ENCODE data around the gene GMDS. TPM values are rescaled to one million over a fixed set of nuclear protein-coding genes. Genes with fewer than 3 reads are reported as not detected.

Gene GMDS
- total RNA-seq, 1 experiment from 2014 or later, result 27.6 TPM

GRCh38 chr6:1817033-1817761, 428.2 kb downstream of the GMDS start:
- Histone ChIP-seq H2BK15ac (ENCODE audit: low read depth, low read length) (no peak overlapping the region), H3K4ac (ENCODE audit: low read depth, low read length) (no peak overlapping the region), H3K27ac (ENCODE audit: insufficient read length, low read depth, low read length) (no peak overlapping the region), H4K20me1 (ENCODE audit: control insufficient read depth, insufficient read depth, insufficient read length) (no peaks in the 10 kb centered on the region), H2AFZ (ENCODE audit: low read length) (no peak overlapping the region), H3K14ac (ENCODE audit: insufficient read depth, low read length) (no peak overlapping the region), H3K9me3 (ENCODE audit: control insufficient read depth, low read depth, low read length) (no peaks in the 10 kb centered on the region), H3K18ac (ENCODE audit: insufficient read length, low read depth, low read length) (no peak overlapping the region), H4K8ac (replicated peaks; ENCODE audit: insufficient read length, low read depth, low read length) (no peak overlapping the region), H3K23ac (ENCODE audit: insufficient read length, low read depth, low read length) (no peak overlapping the region), H3K9ac (ENCODE audit: extremely low read depth, insufficient read length, low read length) (no peak overlapping the region), H2BK20ac (ENCODE audit: low read depth, low read length, poor library complexity, severe bottlenecking) (no peak overlapping the region), H2BK5ac (ENCODE audit: insufficient read length, low read length) (no peak overlapping the region), H2BK120ac (ENCODE audit: low read depth, low read length, poor library complexity, severe bottlenecking) (no peak overlapping the region), H3K27me3 (ENCODE audit: insufficient read depth, low read length) (no peaks in the 10 kb centered on the region), H2BK12ac (ENCODE audit: insufficient read length, low read depth, low read length) (no peak overlapping the region), H3T11ph (ENCODE audit: low read length) (no peak overlapping the region), H4K5ac (ENCODE audit: insufficient read length, low read depth, low read length) (no peak overlapping the region), H3K56ac (ENCODE audit: insufficient read length, low read depth, low read length) (no peak overlapping the region), H3K4me2 (ENCODE audit: insufficient read depth, insufficient read length, low read length) (no peak overlapping the region), H3K79me1 (ENCODE audit: insufficient read depth, low read depth, low read length, poor library complexity, severe bottlenecking) (no peaks in the 10 kb centered on the region), H3K23me2 (ENCODE audit: insufficient read length, low read depth, low read length, poor library complexity, severe bottlenecking) (no peaks in the 10 kb centered on the region), H4K91ac (ENCODE audit: insufficient read length, low read depth, low read length) (no peak overlapping the region), H3K4me1 (ENCODE audit: insufficient read depth, low read length) (no peaks in the 10 kb centered on the region; the same call in 1 of the 2 replicates), H2AK5ac (ENCODE audit: insufficient read length, low read length) (no peak overlapping the region), H3K79me2 (ENCODE audit: insufficient read depth, low read length) (no peaks in the 10 kb centered on the region)
- TF ChIP-seq CTCF (conservative IDR thresholded peaks at IDR 0.05), result no peak
- Mint-ChIP-seq H3K4me1 (peaks cover 17 to 19% of the 10 kb centered on the region in 2 experiments), H3K9me3 (no peaks in the 10 kb centered on the region), H3K27me3 (ENCODE audit: low read depth) (no peaks in the 10 kb centered on the region), H3K36me3 (ENCODE audit: insufficient read depth in 1 of 3, low read depth in 3 of 3) (no peaks in the 10 kb centered on the region), H3K27ac (peak overlapping the region in 1 of 3 experiments; percentile 77; a peak in 1 of 7 replicates), H3K4me3 (no peak overlapping the region)
- no CpG with 5 or more reads among the region's 4 CpGs for WGBS (ENCODE audit: extremely low coverage, insufficient read length, low lambda C conversion rate)
- DNase-seq, result no peak
